ENCODE measurements around the gene LLGL2. TPM values are rescaled to one million over a fixed set of nuclear protein-coding genes. Genes with fewer than 3 reads are reported as not detected.

Gene LLGL2
- total RNA-seq, 4 donors from 2014 or later = 40.0 to 101 (median 67.3) TPM

DNA sequence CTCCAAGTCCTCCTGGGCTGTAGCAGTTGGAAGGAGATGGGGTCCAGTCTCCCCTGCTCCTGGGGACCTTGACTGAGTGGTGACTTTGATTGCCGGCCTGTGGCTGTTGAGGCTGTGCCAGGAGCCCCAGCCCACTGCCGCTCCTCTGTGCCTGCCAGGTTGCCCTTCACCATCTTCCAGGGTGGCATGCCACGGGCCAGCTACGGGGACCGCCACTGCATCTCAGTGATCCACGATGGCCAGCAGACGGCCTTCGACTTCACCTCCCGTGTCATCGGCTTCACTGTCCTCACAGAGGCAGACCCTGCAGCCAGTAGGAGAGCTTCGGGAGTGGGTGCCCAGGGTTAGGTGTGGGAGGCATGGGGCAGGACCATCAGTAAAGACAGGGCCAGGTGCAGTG, 38.7 kb downstream of the LLGL2 start:
- no peak for DNase-seq
- Histone ChIP-seq H3K27ac (peak overlapping the region in 3 of 4 donors; percentile 9 to 57 (median 50)), H3K9me3 (no peaks in the 10 kb centered on the region), H3K4me3 (no peak overlapping the region), H3K27me3 (no peaks in the 10 kb centered on the region), H3K36me3 (peaks cover 4 to 90% (median 18%) of the 10 kb centered on the region in 3 donors), H3K4me1 (peaks cover 0 to 23% (median 0%) of the 10 kb centered on the region in 3 donors)
- TF ChIP-seq CTCF (IDR thresholded peaks at IDR 0.05) = no peak
- TF ChIP-seq POLR2A (IDR thresholded peaks at IDR 0.05) = no peak
- 95 to 100% methylated on average over 4 to 7 of the region's 11 CpGs for WGBS, 2 donors
- intact Hi-C loops (cut with DNase I) = no loop called here

- Histone ChIP-seq H3K36me3 (peaks cover 4 to 90% (median 18%) of the 10 kb centered on the region in 3 donors), H3K4me1 (peaks cover 0 to 23% (median 0%) of the 10 kb centered on the region in 3 donors), H3K27ac (peak overlapping the region in 3 of 4 donors; percentile 9 to 57 (median 50)), H3K27me3 (no peaks in the 10 kb centered on the region), H3K9me3 (no peaks in the 10 kb centered on the region), H3K4me3 (no peak overlapping the region)
- no peak for DNase-seq
- intact Hi-C loops (cut with DNase I) = no loop called here
- 20% methylated on average over 1 of the region's 7 CpGs; no CpG with 5 or more reads in 1 of the 2 donors for WGBS, 2 donors
- no peak for TF ChIP-seq CTCF (IDR thresholded peaks at IDR 0.05)
- no peak for TF ChIP-seq POLR2A (IDR thresholded peaks at IDR 0.05)
Observed at GRCh38 chr17:75565066-75565465, 39.6 kb downstream of the LLGL2 start.

- TF ChIP-seq CTCF (IDR thresholded peaks at IDR 0.05) = no peak
- no peak for TF ChIP-seq POLR2A (IDR thresholded peaks at IDR 0.05)
- no peaks in the 10 kb centered on the region for H3K27me3 ChIP-seq
- peak overlapping the region in 1 of 4 donors; percentile 57 for H3K27ac ChIP-seq
- no peak for DNase-seq
- 63 to 93% methylated on average over 4 to 6 of the region's 6 CpGs for WGBS, 2 donors
- peaks cover 4 to 94% (median 18%) of the 10 kb centered on the region in 3 donors for H3K36me3 ChIP-seq
- H3K9me3 ChIP-seq = no peaks in the 10 kb centered on the region
- no peak overlapping the region for H3K4me3 ChIP-seq
- intact Hi-C loops (cut with DNase I) = no loop called here
- peaks cover 0 to 23% (median 0%) of the 10 kb centered on the region in 3 donors for H3K4me1 ChIP-seq
Observed at GRCh38 chr17:75565618-75566017, 40.1 kb downstream of the LLGL2 start.

GRCh38 chr17:75566416-75566815, 40.9 kb downstream of the LLGL2 start:
- no peak overlapping the region for H3K4me3 ChIP-seq
- no peak overlapping the region for H3K27ac ChIP-seq
- H3K4me1 ChIP-seq = peaks cover 0 to 23% (median 0%) of the 10 kb centered on the region in 3 donors
- H3K9me3 ChIP-seq = no peaks in the 10 kb centered on the region
- DNase-seq = no peak
- intact Hi-C loops (cut with DNase I) = no loop called here
- 56 to 70% methylated on average over 2 to 5 of the region's 6 CpGs for WGBS, 2 donors
- TF ChIP-seq POLR2A (IDR thresholded peaks at IDR 0.05) = no peak
- no peak for TF ChIP-seq CTCF (IDR thresholded peaks at IDR 0.05)
- no peaks in the 10 kb centered on the region for H3K27me3 ChIP-seq
- peaks cover 4 to 98% (median 18%) of the 10 kb centered on the region in 3 donors for H3K36me3 ChIP-seq

DNA sequence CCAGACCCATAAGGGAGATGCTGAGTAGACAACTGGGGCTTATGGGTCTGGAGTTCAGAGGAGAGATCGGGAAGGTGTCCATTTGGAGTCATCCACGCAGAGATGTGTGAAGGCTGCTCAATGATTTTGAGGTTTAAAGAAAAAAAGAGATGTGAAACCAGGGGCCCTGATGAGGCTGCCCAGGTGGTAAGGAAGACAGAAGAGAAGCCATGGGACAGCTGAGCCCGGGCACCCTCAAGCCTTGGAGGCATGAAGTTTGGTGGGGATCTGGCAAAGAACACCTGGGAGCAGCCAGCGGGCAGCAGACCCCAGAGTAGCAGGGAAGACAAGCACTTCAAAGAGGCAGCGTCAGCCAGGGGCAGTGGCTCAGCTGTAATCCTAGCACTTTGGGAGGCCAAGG, 41.3 kb downstream of the LLGL2 start:
- H3K4me3 ChIP-seq = no peak overlapping the region
- peaks cover 4 to 98% (median 18%) of the 10 kb centered on the region in 3 donors for H3K36me3 ChIP-seq
- TF ChIP-seq CTCF (IDR thresholded peaks at IDR 0.05) = no peak
- H3K4me1 ChIP-seq = peaks cover 0 to 23% (median 0%) of the 10 kb centered on the region in 3 donors
- no peaks in the 10 kb centered on the region for H3K9me3 ChIP-seq
- WGBS, 2 donors = 72 to 74% methylated on average over 4 to 5 of the region's 5 CpGs
- H3K27ac ChIP-seq = no peak overlapping the region
- DNase-seq = no peak
- intact Hi-C loops (cut with DNase I) = no loop called here
- H3K27me3 ChIP-seq = no peaks in the 10 kb centered on the region

All from esophagus squamous epithelium (tissue), 5 donors.